VCaP (cell line): ENCODE data around the gene PSMC2.

ENCODE experiments used
- H3K27ac ChIP-seq: fragments of 450-650 bp; 2 replicates; pipeline ENCODE4 v1.5.1; 2017
- TF ChIP-seq, protein P1 (sequence below): fragments of 450-650 bp; conservative IDR thresholded peaks from 2 replicates; pipeline ENCODE4 v1.5.1; 2017; ENCODE audit warnings: mild to moderate bottlenecking, moderate library complexity

The PSMC2 gene

DNA sequence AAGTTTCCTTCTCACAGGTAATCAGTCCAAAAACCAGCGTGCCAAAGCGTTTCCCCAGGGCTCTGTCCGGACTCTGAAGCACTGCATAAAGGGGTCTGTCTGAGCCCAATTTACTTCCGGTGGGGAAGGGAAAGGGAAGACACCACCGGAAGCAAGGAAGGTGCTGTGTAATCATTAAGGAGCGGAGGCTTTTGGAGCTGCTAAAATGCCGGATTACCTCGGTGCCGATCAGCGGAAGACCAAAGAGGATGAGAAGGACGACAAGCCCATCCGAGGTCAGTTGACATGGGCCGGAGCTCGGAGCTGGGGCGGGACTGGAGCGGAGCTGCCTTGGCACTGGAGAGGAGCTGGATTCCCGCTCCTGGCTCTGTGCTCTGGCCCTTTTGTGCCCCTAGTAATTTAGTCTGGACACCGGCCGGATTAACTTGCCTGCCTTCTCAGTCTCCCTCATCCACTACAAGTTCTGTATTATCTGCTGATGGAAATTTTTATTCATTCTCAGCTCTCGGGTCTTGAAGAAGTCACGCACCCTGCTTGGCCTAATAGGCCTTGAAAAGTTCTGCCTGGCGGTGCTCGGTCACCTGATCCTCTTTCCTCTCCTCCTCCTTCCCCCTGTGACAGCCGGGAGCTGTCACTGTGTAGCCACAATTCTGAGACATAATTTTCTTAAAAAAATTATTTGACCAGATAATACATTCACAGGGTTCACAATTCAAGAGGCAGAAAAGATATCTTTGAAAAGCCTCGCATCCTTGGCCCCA is at the start of gene PSMC2:
Gene PSMC2, plus strand, starts transcription at position 137 of the 761 bp plus-strand sequence. Its CDS starts 69 bp downstream, at position 206.
- TF ChIP-seq, protein P1, sequence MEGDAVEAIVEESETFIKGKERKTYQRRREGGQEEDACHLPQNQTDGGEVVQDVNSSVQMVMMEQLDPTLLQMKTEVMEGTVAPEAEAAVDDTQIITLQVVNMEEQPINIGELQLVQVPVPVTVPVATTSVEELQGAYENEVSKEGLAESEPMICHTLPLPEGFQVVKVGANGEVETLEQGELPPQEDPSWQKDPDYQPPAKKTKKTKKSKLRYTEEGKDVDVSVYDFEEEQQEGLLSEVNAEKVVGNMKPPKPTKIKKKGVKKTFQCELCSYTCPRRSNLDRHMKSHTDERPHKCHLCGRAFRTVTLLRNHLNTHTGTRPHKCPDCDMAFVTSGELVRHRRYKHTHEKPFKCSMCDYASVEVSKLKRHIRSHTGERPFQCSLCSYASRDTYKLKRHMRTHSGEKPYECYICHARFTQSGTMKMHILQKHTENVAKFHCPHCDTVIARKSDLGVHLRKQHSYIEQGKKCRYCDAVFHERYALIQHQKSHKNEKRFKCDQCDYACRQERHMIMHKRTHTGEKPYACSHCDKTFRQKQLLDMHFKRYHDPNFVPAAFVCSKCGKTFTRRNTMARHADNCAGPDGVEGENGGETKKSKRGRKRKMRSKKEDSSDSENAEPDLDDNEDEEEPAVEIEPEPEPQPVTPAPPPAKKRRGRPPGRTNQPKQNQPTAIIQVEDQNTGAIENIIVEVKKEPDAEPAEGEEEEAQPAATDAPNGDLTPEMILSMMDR: no peak
- H3K27ac ChIP-seq: peak within 1 kb of the TSS; percentile 93

DNA sequence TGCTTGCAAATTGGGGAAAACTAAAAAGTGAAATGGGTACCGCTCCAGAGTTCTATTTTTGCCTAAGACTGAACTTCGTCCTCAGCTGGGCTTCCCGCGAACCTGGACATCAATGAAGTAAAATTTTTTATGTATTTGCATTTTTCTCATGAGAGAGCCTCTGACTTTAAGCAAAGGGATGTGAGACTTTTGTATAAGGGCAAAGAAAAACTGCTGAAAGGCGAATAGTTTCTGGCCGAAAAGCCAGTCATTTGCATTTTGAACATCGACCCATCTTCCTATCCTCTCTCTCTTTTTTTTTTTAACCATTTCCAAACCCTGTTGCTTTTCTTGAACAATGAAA is 49.6 kb upstream of the PSMC2 start:
- TF ChIP-seq, protein P1: no peak

DNA sequence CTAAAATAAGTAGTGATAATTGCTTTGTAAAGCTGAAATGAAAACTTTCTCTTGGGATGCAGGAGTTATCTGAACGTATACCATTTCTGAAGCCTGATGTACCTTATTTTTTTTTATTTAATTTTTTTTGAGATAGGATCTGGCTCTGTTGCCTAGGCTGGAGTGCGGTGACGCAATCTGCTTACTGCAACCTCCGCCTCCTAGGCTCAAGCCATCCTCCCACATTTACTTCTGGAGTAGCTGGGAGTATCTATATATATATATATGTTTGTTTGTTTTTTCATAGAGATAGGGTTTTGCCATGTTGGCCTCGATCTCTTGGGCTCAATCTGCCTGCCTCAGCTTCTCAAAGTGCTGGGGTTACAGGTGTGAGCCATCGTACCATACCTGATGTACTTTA is 47.8 kb upstream of the PSMC2 start:
- TF ChIP-seq, protein P1: no peak
- no peak overlapping the region for H3K27ac ChIP-seq

More for the DNA sequence above, 49.6 kb upstream of the PSMC2 start:
- H3K27ac ChIP-seq: peak overlapping the region; percentile 90

DNA sequence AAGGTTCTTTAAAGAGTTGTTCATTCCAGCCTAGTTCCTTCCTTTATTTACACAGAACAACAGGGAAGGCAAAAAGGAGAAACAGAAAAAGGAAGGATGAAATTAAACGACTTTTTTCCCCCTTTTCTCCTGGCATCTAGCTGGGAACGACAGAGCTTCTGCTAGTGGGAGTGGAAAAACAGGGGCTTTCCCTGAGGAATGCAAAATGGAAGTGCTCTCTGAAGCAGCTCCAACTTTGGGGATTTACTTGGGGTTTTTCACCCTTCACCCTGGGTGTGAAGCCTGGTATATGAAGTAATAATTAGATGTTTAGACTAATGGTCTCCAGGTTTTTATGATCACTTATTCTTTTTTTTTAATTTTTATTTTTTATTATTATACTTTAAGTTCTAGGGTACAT is 46.0 kb upstream of the PSMC2 start:
- no peak overlapping the region for H3K27ac ChIP-seq
- TF ChIP-seq, protein P1: no peak

DNA sequence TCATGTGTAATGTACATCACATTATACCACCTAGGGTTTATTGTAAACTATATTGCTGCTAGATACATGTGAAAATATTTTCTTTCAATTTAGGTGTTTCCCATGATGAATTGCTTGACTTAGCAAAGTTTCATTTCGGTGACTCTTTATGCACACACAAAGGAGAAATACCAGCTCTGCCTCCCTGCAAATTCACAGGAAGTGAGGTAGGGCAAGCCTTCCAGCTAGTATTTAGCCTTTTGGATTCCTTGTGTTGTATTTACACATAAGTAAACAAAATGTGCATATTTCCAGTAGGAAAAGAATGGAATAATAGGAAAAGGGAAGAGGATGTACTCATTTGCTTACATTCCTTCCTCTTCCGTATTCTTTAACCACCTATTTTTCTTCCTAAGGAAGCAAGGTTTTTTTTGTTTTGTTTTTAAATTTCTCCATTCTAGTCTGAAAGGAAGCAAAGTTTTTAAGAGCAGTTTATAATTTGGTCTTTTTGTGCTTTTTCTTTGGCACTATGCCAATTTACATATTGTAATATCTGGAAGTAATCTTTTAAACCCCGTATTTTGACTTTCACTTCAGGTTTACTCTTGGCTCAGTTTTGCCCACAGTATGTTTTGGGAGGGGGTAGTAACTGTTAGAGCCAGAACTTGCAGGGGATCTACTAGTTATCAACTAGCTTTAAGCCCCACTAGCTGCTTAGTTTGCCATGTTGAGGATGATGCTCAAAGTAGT is 39.8 kb upstream of the PSMC2 start:
- TF ChIP-seq, protein P1: no peak
- H3K27ac ChIP-seq: peak overlapping the region; percentile 72

DNA sequence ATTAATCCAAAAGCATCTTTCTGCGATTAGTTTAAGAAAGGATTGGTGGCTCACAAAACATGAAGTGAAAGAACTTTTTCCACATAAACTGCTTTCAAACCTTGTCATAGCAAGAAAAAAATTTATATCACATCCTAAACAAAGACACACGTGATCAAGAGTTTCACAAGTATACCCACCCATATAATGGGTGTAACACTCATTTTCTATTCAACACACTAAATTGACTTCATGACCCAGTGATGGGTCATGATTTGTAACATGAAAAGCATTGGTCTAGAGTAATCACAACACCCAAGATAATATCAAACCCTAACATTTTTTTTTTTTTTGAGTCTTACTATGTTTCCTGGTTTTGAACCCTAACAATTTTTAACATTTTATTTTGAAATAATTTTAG is 32.6 kb upstream of the PSMC2 start:
- H3K27ac ChIP-seq: no peak overlapping the region
- TF ChIP-seq, protein P1: no peak

DNA sequence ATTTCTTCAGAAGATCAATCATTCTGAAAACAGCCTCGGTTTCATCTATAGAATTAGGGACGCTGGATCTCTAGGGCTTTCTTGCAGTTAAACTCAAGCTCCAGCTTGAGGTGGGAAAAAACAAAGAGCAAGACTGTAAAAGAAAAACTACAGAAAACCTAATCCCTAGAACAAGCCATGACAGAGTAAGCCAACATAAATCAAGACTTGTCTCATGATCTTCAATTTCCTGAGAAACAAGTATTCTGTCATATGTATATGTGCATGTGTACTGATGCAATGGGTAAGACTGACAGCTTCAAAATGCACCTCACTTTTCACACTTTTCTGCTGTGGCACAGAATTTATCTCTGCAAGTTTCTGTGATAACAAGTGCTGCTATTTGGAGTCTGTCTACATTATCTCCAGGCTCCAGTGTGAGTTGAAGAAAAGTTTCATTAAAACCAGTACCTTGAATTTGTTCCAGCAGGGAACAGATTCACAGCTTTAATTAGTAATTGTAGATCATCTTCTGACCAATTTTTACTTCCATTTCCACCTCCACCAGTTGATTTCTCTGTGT is 31.0 kb upstream of the PSMC2 start:
- H3K27ac ChIP-seq: no peak overlapping the region

More for the DNA sequence above, 31.0 kb upstream of the PSMC2 start:
- TF ChIP-seq, protein P1: no peak
